Neuronal stem cell (in vitro differentiated cells): ENCODE measurements around the gene FRRS1L.

Experiments
- DNase-seq: peaks from one replicate; pipeline ENCODE4 v3.0.0-alpha.2; 2013; ENCODE audit warnings: low spot score
- H2AFZ ChIP-seq: one replicate; pipeline ENCODE4 v1.6.1; 2013; ENCODE audit warnings: mild to moderate bottlenecking, low read length, inconsistent platforms
- H2AK5ac ChIP-seq: 2 replicates; pipeline ENCODE4 v1.6.1; 2013; ENCODE audit warnings: low read depth, mild to moderate bottlenecking, inconsistent platforms, low read length, moderate library complexity, mixed read lengths
- H2BK120ac ChIP-seq: 2 replicates; pipeline ENCODE4 v1.6.1; 2013; ENCODE audit warnings: low read depth, mild to moderate bottlenecking, inconsistent platforms, low read length, moderate library complexity, mixed read lengths
- H2BK12ac ChIP-seq: one replicate; pipeline ENCODE4 v1.6.1; 2013; ENCODE audit warnings: low read length, inconsistent platforms
- H2BK15ac ChIP-seq: 2 replicates; pipeline ENCODE4 v1.6.1; 2013; ENCODE audit warnings: mild to moderate bottlenecking, low read length, inconsistent platforms, mixed read lengths
- H2BK5ac ChIP-seq: one replicate; pipeline ENCODE4 v1.6.1; 2013; ENCODE audit warnings: inconsistent platforms, mild to moderate bottlenecking, low read length, moderate library complexity
- H3K14ac ChIP-seq: one replicate; pipeline ENCODE4 v1.6.1; 2013; ENCODE audit warnings: low read length, inconsistent platforms
- H3K18ac ChIP-seq: 2 replicates; pipeline ENCODE4 v1.6.1; 2013; ENCODE audit warnings: low read length, inconsistent platforms
- H3K23ac ChIP-seq: 2 replicates; pipeline ENCODE4 v1.6.1; 2013; ENCODE audit warnings: low read depth, mild to moderate bottlenecking, mixed read lengths, low read length, inconsistent platforms; ENCODE audit not compliant: poor library complexity
- H3K27ac ChIP-seq: replicated peaks from 3 replicates; pipeline ENCODE4 v1.5.1; 2013; ENCODE audit warnings: low read length, inconsistent platforms
- H3K27me3 ChIP-seq, 3 experiments: 2 replicates each; pipeline ENCODE4 v1.6.1; 2013; ENCODE audit warnings: low read length in 3 of 3, mild to moderate bottlenecking in 2 of 3, inconsistent platforms in 1 of 3, low read depth in 1 of 3, mixed read lengths in 1 of 3, moderate library complexity in 1 of 3; ENCODE audit not compliant: control insufficient read depth in 3 of 3, insufficient read depth in 3 of 3
- H3K36me3 ChIP-seq, 2 donors: replicated peaks in 1 of 2; 2 replicates each; pipeline ENCODE4 v1.6.1; 2013; ENCODE audit warnings: low read length in 2 of 2; ENCODE audit not compliant: control insufficient read depth in 2 of 2, insufficient read depth in 2 of 2
- H3K4ac ChIP-seq: 2 replicates; pipeline ENCODE4 v1.6.1; 2013; ENCODE audit warnings: inconsistent platforms, mild to moderate bottlenecking, low read length, moderate library complexity
- H3K4me1 ChIP-seq, 2 donors: 1 replicate in 1 of 2; 2 replicates in 1 of 2; pipeline ENCODE4 v1.6.1; 2013; ENCODE audit warnings: low read length in 2 of 2, low read depth in 1 of 2; ENCODE audit not compliant: control insufficient read depth in 2 of 2, insufficient read depth in 1 of 2
- H3K4me2 ChIP-seq: one replicate; pipeline ENCODE4 v1.6.1; 2013; ENCODE audit warnings: mild to moderate bottlenecking, low read length, inconsistent platforms; ENCODE audit not compliant: insufficient read depth, poor library complexity, severe bottlenecking
- H3K4me3 ChIP-seq, 2 donors: 2 replicates each; pipeline ENCODE4 v1.5.1; 2013; ENCODE audit warnings: low read length in 2 of 2, mild to moderate bottlenecking in 2 of 2, inconsistent platforms in 1 of 2, moderate library complexity in 1 of 2
- H3K79me1 ChIP-seq: one replicate; pipeline ENCODE4 v1.6.1; 2013; ENCODE audit warnings: low read depth, mild to moderate bottlenecking, inconsistent platforms, low read length, moderate library complexity
- H3K9ac ChIP-seq: one replicate; pipeline ENCODE4 v1.6.1; 2013; ENCODE audit warnings: mild to moderate bottlenecking, low read depth, low read length, inconsistent platforms; ENCODE audit not compliant: poor library complexity
- H3K9me3 ChIP-seq, 2 donors: replicated peaks in 1 of 2; 2 replicates each; pipeline versions ENCODE3 to v1.6.1; 2013; ENCODE audit warnings: low read length in 2 of 2, mild to moderate bottlenecking in 2 of 2, inconsistent platforms in 1 of 2, low read depth in 1 of 2, mixed read lengths in 1 of 2, moderate library complexity in 1 of 2; ENCODE audit not compliant: control insufficient read depth in 2 of 2, insufficient read depth in 1 of 2
- H4K8ac ChIP-seq: one replicate; pipeline ENCODE4 v1.6.1; 2013; ENCODE audit warnings: low read depth, mild to moderate bottlenecking, inconsistent platforms, low read length, moderate library complexity
- H4K91ac ChIP-seq: one replicate; pipeline ENCODE4 v1.6.1; 2013; ENCODE audit warnings: low read length, low read depth, mild to moderate bottlenecking, inconsistent platforms; ENCODE audit not compliant: poor library complexity
- WGBS, 2 donors: extraction: QIAGEN DNeasy Blood & Tissue Kit; methylation state at CpG; one replicate each; pipeline ENCODE4 v1.1.7; 2013; ENCODE audit warnings: missing lambda C conversion rate in 2 of 2, mixed read lengths in 1 of 2; ENCODE audit not compliant: insufficient read length in 2 of 2, insufficient replicate concordance in 1 of 2; ENCODE audit errors: extremely low coverage in 2 of 2; 5-methylcytosine and 5-hydroxymethylcytosine counted together

The FRRS1L gene

GRCh38 chr9:109181284-109181683 lies 14.2 kb upstream of the FRRS1L start:
- Histone ChIP-seq H3K36me3 (no peaks in the 10 kb centered on the region), H4K91ac (no peak overlapping the region), H3K23ac (no peak overlapping the region), H3K9me3 (no peaks in the 10 kb centered on the region), H3K27me3 (peaks cover 0 to 60% (median 0%) of the 10 kb centered on the region in 3 experiments), H2BK5ac (no peak overlapping the region), H3K4me2 (no peak overlapping the region), H3K79me1 (no peaks in the 10 kb centered on the region), H3K27ac (no peak overlapping the region), H2BK120ac (no peak overlapping the region), H2AFZ (no peak overlapping the region), H2BK15ac (no peak overlapping the region), H3K4me1 (peaks cover 0 to 3% of the 10 kb centered on the region in 2 donors), H2BK12ac (no peak overlapping the region), H4K8ac (no peak overlapping the region), H2AK5ac (no peak overlapping the region), H3K18ac (no peak overlapping the region), H3K9ac (no peak overlapping the region), H3K14ac (no peak overlapping the region), H3K4me3 (no peak overlapping the region), H3K4ac (no peak overlapping the region)
- no CpG with 5 or more reads among the region's 1 CpG for WGBS, 2 donors
- DNase-seq: no peak

GRCh38 chr9:109179801-109180523 lies 12.9 kb upstream of the FRRS1L start:
- Histone ChIP-seq H3K14ac (no peak overlapping the region), H3K9me3 (no peaks in the 10 kb centered on the region), H4K8ac (no peak overlapping the region), H3K4ac (no peak overlapping the region), H3K27me3 (peaks cover 0 to 59% (median 0%) of the 10 kb centered on the region in 3 experiments), H3K23ac (no peak overlapping the region), H2AK5ac (no peak overlapping the region), H2BK5ac (no peak overlapping the region), H3K4me2 (no peak overlapping the region), H3K36me3 (no peaks in the 10 kb centered on the region), H4K91ac (no peak overlapping the region), H3K4me1 (peaks cover 0 to 3% of the 10 kb centered on the region in 2 donors), H2BK12ac (no peak overlapping the region), H3K9ac (no peak overlapping the region), H3K18ac (peak overlapping the region; percentile 20), H3K27ac (no peak overlapping the region), H2AFZ (no peak overlapping the region), H3K4me3 (no peak overlapping the region), H2BK120ac (no peak overlapping the region), H2BK15ac (no peak overlapping the region), H3K79me1 (no peaks in the 10 kb centered on the region)
- no CpG with 5 or more reads among the region's 9 CpGs for WGBS, 2 donors
- no peak for DNase-seq

GRCh38 chr9:109176963-109177362 lies 9.9 kb upstream of the FRRS1L start:
- no peak overlapping the region for H2AFZ ChIP-seq
- no peaks in the 10 kb centered on the region for H3K9me3 ChIP-seq
- H3K14ac ChIP-seq: no peak overlapping the region
- H2AK5ac ChIP-seq: no peak overlapping the region
- no peak overlapping the region for H2BK15ac ChIP-seq
- peaks cover 0 to 72% (median 0%) of the 10 kb centered on the region in 3 experiments for H3K27me3 ChIP-seq
- H3K4me2 ChIP-seq: no peak overlapping the region
- H3K18ac ChIP-seq: no peak overlapping the region
- no peak overlapping the region for H4K91ac ChIP-seq
- no peak overlapping the region for H3K27ac ChIP-seq
- H4K8ac ChIP-seq: no peak overlapping the region
- H2BK12ac ChIP-seq: no peak overlapping the region
- H3K4ac ChIP-seq: no peak overlapping the region
- no peak for DNase-seq
- no peak overlapping the region for H2BK5ac ChIP-seq
- no peak overlapping the region for H3K4me3 ChIP-seq
- H3K4me1 ChIP-seq: no peaks in the 10 kb centered on the region
- no peaks in the 10 kb centered on the region for H3K36me3 ChIP-seq
- WGBS, 2 donors: no CpG with 5 or more reads among the region's 2 CpGs
- no peaks in the 10 kb centered on the region for H3K79me1 ChIP-seq
- no peak overlapping the region for H3K9ac ChIP-seq
- H3K23ac ChIP-seq: no peak overlapping the region
- H2BK120ac ChIP-seq: no peak overlapping the region

- WGBS, 2 donors: no CpG with 5 or more reads among the region's 8 CpGs
Measured at GRCh38 chr9:109176386-109176785, 9.3 kb upstream of the FRRS1L start.

More at GRCh38 chr9:109176386-109176785, 9.3 kb upstream of the FRRS1L start:
- Histone ChIP-seq H4K91ac (no peak overlapping the region), H3K4me1 (no peaks in the 10 kb centered on the region), H3K4ac (no peak overlapping the region), H3K14ac (no peak overlapping the region), H3K27me3 (peaks cover 0 to 75% (median 0%) of the 10 kb centered on the region in 3 experiments), H2AK5ac (no peak overlapping the region), H3K23ac (no peak overlapping the region), H2AFZ (no peak overlapping the region), H2BK15ac (no peak overlapping the region), H3K36me3 (no peaks in the 10 kb centered on the region), H3K4me3 (no peak overlapping the region), H4K8ac (no peak overlapping the region), H3K18ac (no peak overlapping the region), H3K27ac (no peak overlapping the region), H3K9me3 (no peaks in the 10 kb centered on the region), H3K4me2 (no peak overlapping the region), H2BK120ac (no peak overlapping the region), H2BK12ac (no peak overlapping the region), H2BK5ac (no peak overlapping the region), H3K79me1 (no peaks in the 10 kb centered on the region), H3K9ac (no peak overlapping the region)
- DNase-seq: no peak
